MCF 10A (cell line): Measurements from ENCODE around the gene MBD3L2B. TPM values are rescaled to one million over a fixed set of nuclear protein-coding genes. Genes with fewer than 3 reads are reported as not detected.
"Not testable (repeated sequence)": the region's sequence is repeated elsewhere in the genome, so short reads cannot be mapped to it uniquely, and the experiment has no call there.

Experiments used
- BruUV-seq: library from RNA; stranded (reverse); fragments of 400-500 nt; replicated peaks from 2 replicates; lab custom pipeline; 2021; lab: Mats Ljungman, UMichigan
- CTCF ChIA-PET: fragments of 300-600 bp; sonication (Branson Sonifier 250); formaldehyde crosslinking; extraction: SDS; loops from one replicate; lab custom pipeline; 2021; ENCODE audit warnings: antibody characterized with exemption, inconsistent platforms; lab: Yijun Ruan, JAX
- POLR2A ChIA-PET: fragments of 300-600, 350-650 bp; sonication (Branson Sonifier 250); formaldehyde crosslinking; extraction: SDS; loops from one replicate; lab custom pipeline; 2020; ENCODE audit warnings: antibody characterized with exemption, inconsistent platforms; lab: Yijun Ruan, JAX
- DNase-seq: peaks from one replicate; pipeline ENCODE4 v3.0.0-alpha.2; 2018; ENCODE audit not compliant: unreplicated experiment
- H3K27ac Mint-ChIP-seq: one replicate; pipeline ENCODE4 v1.8.0; 2022; ENCODE audit warnings: mild to moderate bottlenecking, low read depth, mixed read lengths; ENCODE audit not compliant: unreplicated experiment
- H3K27me3 Mint-ChIP-seq: one replicate; pipeline ENCODE4 v1.8.0; 2022; ENCODE audit warnings: mixed read lengths; ENCODE audit not compliant: insufficient read depth, unreplicated experiment
- H3K36me3 Mint-ChIP-seq: one replicate; pipeline ENCODE4 v1.8.0; 2022; ENCODE audit warnings: mild to moderate bottlenecking, moderate library complexity, mixed read lengths; ENCODE audit not compliant: insufficient read depth, unreplicated experiment
- H3K4me1 Mint-ChIP-seq: one replicate; pipeline ENCODE4 v1.8.0; 2022; ENCODE audit warnings: mixed read lengths; ENCODE audit not compliant: insufficient read depth, unreplicated experiment
- H3K4me3 Mint-ChIP-seq: one replicate; pipeline ENCODE4 v1.8.0; 2022; ENCODE audit warnings: mild to moderate bottlenecking, moderate library complexity, mixed read lengths; ENCODE audit not compliant: unreplicated experiment
- H3K9me3 Mint-ChIP-seq: one replicate; pipeline ENCODE4 v1.8.0; 2022; ENCODE audit warnings: mixed read lengths; ENCODE audit not compliant: unreplicated experiment
- CTCF ChIP-seq: fragments of 200-600 bp; IDR thresholded peaks from one replicate; pipeline ENCODE4 v1.8.0; 2022; ENCODE audit warnings: antibody characterized with exemption, mild to moderate bottlenecking; ENCODE audit not compliant: unreplicated experiment
- intact Hi-C: fragments of 100-400 bp; cut with micrococcal nuclease; formaldehyde crosslinking; loops from 2 replicates; pipeline ENCODE4 v1.14.1; 2022
- total RNA-seq: library from RNA; stranded (reverse); gene quantifications from 2 replicates; pipeline ENCODE4 v1.2.3, GENCODE V29; 2022

Gene MBD3L2B
- total RNA-seq, 1 experiment from 2014 or later = not detected

DNA sequence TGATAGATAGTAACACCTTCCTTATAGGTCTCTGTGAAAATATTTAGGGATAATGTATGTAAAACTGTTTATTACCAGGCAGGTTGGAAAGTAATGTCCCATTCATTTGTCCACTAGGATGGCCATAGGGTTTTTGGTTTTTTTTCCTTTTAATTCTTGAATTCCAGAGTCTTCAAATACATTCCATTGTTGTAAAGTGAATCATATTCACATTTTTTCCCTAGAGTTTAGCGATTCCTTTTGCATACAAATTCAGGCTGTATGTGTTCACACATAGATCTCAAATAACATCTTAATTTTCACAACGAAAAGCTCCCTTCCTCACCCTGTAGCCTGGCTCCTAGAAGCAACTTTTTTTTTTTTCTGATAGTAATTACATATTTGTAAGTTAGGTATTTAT lies 46.5 kb upstream of the MBD3L2B start:
- DNase-seq = no peak
- CTCF ChIA-PET = no interaction called here
- Mint-ChIP-seq H3K27me3 (no peaks in the 10 kb centered on the region), H3K4me1 (peaks cover 10% of the 10 kb centered on the region), H3K27ac (no peak overlapping the region), H3K36me3 (peaks cover 38% of the 10 kb centered on the region), H3K9me3 (no peaks in the 10 kb centered on the region), H3K4me3 (no peak overlapping the region)
- POLR2A ChIA-PET = no interaction called here
- intact Hi-C loops = no loop called here
- TF ChIP-seq CTCF = no peak
- BruUV-seq = no TSS peak

DNA sequence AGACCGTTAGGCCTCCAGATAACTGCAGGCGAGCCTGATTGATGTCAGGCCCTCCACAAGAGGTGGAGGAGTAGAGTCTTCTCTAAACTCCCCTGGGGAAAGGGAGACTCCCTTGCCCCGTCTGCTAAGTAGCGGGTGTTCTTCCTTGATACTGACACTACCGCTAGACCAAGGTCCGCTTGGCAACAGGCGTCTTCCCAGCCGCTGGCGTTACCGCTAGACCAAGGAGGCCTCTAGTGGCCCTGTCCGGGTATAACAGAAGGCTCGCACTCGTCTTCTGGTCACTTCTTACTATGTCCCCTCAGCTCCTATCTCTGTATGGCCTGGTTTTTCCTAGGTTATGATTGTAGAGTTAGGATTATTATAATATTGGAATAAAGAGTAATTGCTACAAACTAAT lies 45.9 kb upstream of the MBD3L2B start:
- H3K27me3 Mint-ChIP-seq, H3K4me1 Mint-ChIP-seq, POLR2A ChIA-PET, intact Hi-C loops, CTCF ChIA-PET, H3K9me3 Mint-ChIP-seq, DNase-seq, H3K27ac Mint-ChIP-seq, H3K4me3 Mint-ChIP-seq, BruUV-seq: not testable (repeated sequence)
- H3K36me3 Mint-ChIP-seq = peaks cover 32% of the 10 kb centered on the region

- Mint-ChIP-seq H3K36me3 (peaks cover under 1% of the 10 kb centered on the region), H3K4me1 (peaks cover 2% of the 10 kb centered on the region), H3K27me3 (no peaks in the 10 kb centered on the region), H3K27ac (no peak overlapping the region), H3K4me3 (no peak overlapping the region), H3K9me3 (no peaks in the 10 kb centered on the region)
- TF ChIP-seq CTCF = no peak
- intact Hi-C loops = no loop called here
- ChIA-PET CTCF (no interaction called here), POLR2A (interaction anchor here (1.0 kb wide), 1 partner anchor 806 kb away, joined by 4 read pairs; no protein-coding TSS in a partner anchor)
- BruUV-seq = no TSS peak
- no peak for DNase-seq
Observed at GRCh38 chr19:7063764-7064418, 42.7 kb upstream of the MBD3L2B start.

- ChIA-PET CTCF (no interaction called here), POLR2A (interaction anchor here (1.0 kb wide), 1 partner anchor 806 kb away, joined by 4 read pairs; no protein-coding TSS in a partner anchor)
- BruUV-seq = no TSS peak
- Mint-ChIP-seq H3K27me3 (no peaks in the 10 kb centered on the region), H3K9me3 (no peaks in the 10 kb centered on the region), H3K4me1 (no peaks in the 10 kb centered on the region), H3K4me3 (no peak overlapping the region), H3K36me3 (no peaks in the 10 kb centered on the region), H3K27ac (no peak overlapping the region)
- DNase-seq = no peak
- intact Hi-C loops = no loop called here
- no peak for TF ChIP-seq CTCF
Observed at GRCh38 chr19:7063339-7063738, 42.1 kb upstream of the MBD3L2B start.

GRCh38 chr19:7059977-7060376 lies 38.7 kb upstream of the MBD3L2B start:
- BruUV-seq, POLR2A ChIA-PET, H3K27ac Mint-ChIP-seq, H3K36me3 Mint-ChIP-seq, intact Hi-C loops, H3K4me1 Mint-ChIP-seq, H3K4me3 Mint-ChIP-seq, H3K9me3 Mint-ChIP-seq, CTCF ChIA-PET, DNase-seq, H3K27me3 Mint-ChIP-seq: not testable (repeated sequence)

DNA sequence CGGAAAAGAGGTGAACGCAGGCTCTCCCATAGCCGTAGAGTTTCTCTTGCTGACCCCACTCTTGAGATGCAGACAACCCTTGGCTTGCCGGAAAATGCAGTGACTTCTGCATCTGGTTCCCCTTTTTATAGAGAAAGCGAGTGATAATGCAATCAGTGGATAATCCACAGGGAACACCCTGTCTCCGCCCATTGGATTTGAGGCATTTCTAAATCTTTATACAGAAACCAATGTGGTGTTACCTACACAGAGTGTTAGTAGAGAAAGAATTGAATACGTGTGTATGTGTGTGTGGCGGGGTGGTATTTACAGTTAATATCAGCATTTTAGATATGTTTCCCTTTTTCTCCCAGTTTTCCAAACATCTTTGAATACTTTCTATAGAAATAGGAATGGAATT lies 37.3 kb upstream of the MBD3L2B start, which contains the start of gene MBD3L3:
MBD3L3 (minus strand) TSS at position 101 of the 400 bp plus-strand sequence; CDS start at position 30, 71 bp downstream.
- CTCF ChIA-PET, BruUV-seq, H3K36me3 Mint-ChIP-seq, POLR2A ChIA-PET, H3K27ac Mint-ChIP-seq, intact Hi-C loops, H3K9me3 Mint-ChIP-seq, H3K4me3 Mint-ChIP-seq, H3K4me1 Mint-ChIP-seq, DNase-seq, H3K27me3 Mint-ChIP-seq: not testable (repeated sequence)

- intact Hi-C loops, BruUV-seq, H3K27me3 Mint-ChIP-seq, H3K36me3 Mint-ChIP-seq, DNase-seq, H3K4me3 Mint-ChIP-seq, CTCF ChIA-PET, H3K4me1 Mint-ChIP-seq, POLR2A ChIA-PET, H3K27ac Mint-ChIP-seq, H3K9me3 Mint-ChIP-seq: not testable (repeated sequence)
Observed at GRCh38 chr19:7056371-7056770, 35.1 kb upstream of the MBD3L2B start.
